Loucy (cell line): ENCODE results near the gene CDK1.

Source experiments
- EZH2phosphoT487 ChIP-seq: fragments of 200-600 bp; IDR thresholded peaks from 2 replicates; pipeline ENCODE4 v1.6.1; 2018; ENCODE audit warnings: antibody characterized with exemption, mild to moderate bottlenecking, moderate library complexity, borderline replicate concordance
- TF ChIP-seq, protein P1 (sequence below): fragments of 200-600 bp; sonication (generic); conservative IDR thresholded peaks from 2 replicates; pipeline ENCODE4 v1.5.1; 2014; ENCODE audit warnings: mild to moderate bottlenecking, antibody characterized with exemption, low read length

DNA sequence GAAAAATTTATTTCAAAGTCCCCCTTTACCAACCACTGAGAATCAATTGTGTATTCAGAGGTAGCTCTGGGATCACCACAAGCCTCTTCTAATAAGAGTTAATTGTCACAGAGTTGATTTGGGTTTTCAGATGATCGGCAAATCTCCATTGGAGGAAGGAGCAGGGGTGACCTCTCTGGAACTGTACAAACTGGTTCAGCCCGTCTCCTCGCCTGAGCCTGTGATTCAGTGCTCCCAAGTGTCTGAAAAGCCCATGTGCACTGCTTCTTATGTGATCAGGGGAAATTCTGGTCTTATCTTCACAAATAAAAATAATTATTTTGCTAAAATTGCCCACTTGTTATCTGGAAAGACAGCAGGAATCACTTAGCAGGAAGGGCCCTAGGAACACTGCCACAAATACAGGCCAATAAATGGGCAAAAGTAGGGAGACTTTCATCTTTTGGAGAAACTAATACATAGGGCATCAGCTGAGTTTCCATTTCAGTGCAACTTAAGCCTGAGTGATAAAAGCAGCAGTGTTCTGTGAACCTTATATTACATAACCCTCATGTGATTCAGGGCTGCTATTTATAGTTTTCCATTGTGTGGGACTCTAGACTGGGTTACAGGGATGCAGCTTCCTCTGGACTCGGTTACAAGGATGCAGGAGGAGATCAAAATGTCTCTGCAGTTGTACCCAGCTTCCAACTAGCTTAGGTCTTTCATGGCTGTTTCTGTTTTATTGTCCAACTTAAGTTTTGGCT lies 32.3 kb downstream of the CDK1 start:
- TF ChIP-seq, protein P1, sequence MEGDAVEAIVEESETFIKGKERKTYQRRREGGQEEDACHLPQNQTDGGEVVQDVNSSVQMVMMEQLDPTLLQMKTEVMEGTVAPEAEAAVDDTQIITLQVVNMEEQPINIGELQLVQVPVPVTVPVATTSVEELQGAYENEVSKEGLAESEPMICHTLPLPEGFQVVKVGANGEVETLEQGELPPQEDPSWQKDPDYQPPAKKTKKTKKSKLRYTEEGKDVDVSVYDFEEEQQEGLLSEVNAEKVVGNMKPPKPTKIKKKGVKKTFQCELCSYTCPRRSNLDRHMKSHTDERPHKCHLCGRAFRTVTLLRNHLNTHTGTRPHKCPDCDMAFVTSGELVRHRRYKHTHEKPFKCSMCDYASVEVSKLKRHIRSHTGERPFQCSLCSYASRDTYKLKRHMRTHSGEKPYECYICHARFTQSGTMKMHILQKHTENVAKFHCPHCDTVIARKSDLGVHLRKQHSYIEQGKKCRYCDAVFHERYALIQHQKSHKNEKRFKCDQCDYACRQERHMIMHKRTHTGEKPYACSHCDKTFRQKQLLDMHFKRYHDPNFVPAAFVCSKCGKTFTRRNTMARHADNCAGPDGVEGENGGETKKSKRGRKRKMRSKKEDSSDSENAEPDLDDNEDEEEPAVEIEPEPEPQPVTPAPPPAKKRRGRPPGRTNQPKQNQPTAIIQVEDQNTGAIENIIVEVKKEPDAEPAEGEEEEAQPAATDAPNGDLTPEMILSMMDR: no peak
- TF ChIP-seq EZH2phosphoT487: no peak
